HCT116 (cell line): ENCODE data around the gene LARP1. TPM values are rescaled to one million over a fixed set of nuclear protein-coding genes. Genes with fewer than 3 reads are reported as not detected.
"Not testable (repeated sequence)": the region's sequence is repeated elsewhere in the genome, so short reads cannot be mapped to it uniquely, and the experiment has no call there.

Experiments used
- ATAC-seq: fragments of 200-7000 bp; cut with Tn5 transposase; 2 replicates; pipeline ENCODE4 v1.9.1; 2020; ENCODE audit warnings: mild to moderate bottlenecking, moderate library complexity
- BruUV-seq: library from RNA; stranded (reverse); fragments of 400-500 nt; replicated peaks from 2 replicates; lab custom pipeline; 2021; lab: Mats Ljungman, UMichigan
- CTCF ChIA-PET: fragments of 300-600 bp; sonication (Branson Sonifier 250); formaldehyde crosslinking; loops from one replicate; lab custom pipeline; 2021; ENCODE audit warnings: antibody characterized with exemption; lab: Charles Lee
- POLR2A ChIA-PET: fragments of 300-600, 350-600 bp; sonication (Branson Sonifier 250); formaldehyde crosslinking; loops from one replicate; lab custom pipeline; 2021; ENCODE audit warnings: antibody characterized with exemption; lab: Charles Lee
- RAD21 ChIA-PET, 2 experiments: fragments of 300-600 bp; sonication (Branson Sonifier 250); formaldehyde crosslinking; loops; one replicate each; lab custom pipeline; 2023; ENCODE audit warnings: low total read pairs in 2 of 2; ENCODE audit not compliant: uncharacterized antibody in 2 of 2, unreplicated experiment in 2 of 2, low non-redundant PET in 1 of 2; lab: Charles Lee
- DNase-seq: peaks from one replicate; pipeline ENCODE4 v3.0.0-alpha.2; 2010; ENCODE audit warnings: low read depth, low spot score
- H2AFZ ChIP-seq: fragments of 200-600 bp; shearing (Covaris generic), sonication (generic); 2 replicates; pipeline ENCODE4 v1.6.1; 2017; ENCODE audit warnings: low read depth, mixed run types, mixed read lengths, antibody characterized with exemption, low read length; ENCODE audit not compliant: poor library complexity, severe bottlenecking
- H3K27ac ChIP-seq: 2 replicates; pipeline ENCODE4 v1.5.1; 2012; ENCODE audit warnings: low read depth, low read length
- H3K27me3 ChIP-seq: fragments of 200-600 bp; sonication (generic); 2 replicates; pipeline ENCODE4 v1.6.1; 2016; ENCODE audit warnings: mixed run types, low read length, mixed read lengths; ENCODE audit not compliant: insufficient read depth
- H3K36me3 ChIP-seq, 2 experiments: fragments of 200-500 bp in 1 of 2; fragments of 200-600 bp in 1 of 2; sonication (Bioruptor generic) in 1 of 2; sonication (generic) in 1 of 2; 2 replicates each; pipeline versions ENCODE4 v1.5.1 to v1.6.1; 2014 to 2016; ENCODE audit warnings: low read length in 2 of 2, inconsistent platforms in 1 of 2, mixed read lengths in 1 of 2, mixed run types in 1 of 2; ENCODE audit not compliant: insufficient read depth in 2 of 2, control insufficient read depth in 1 of 2
- H3K4me1 ChIP-seq, 2 experiments: fragments of 200-600 bp in 1 of 2; sonication (generic) in 1 of 2; 2 replicates each; pipeline versions ENCODE4 v1.5.1 to v1.6.1; 2012 to 2017; ENCODE audit warnings: low read length in 2 of 2, inconsistent platforms in 1 of 2, mild to moderate bottlenecking in 1 of 2, mixed read lengths in 1 of 2, mixed run types in 1 of 2, moderate library complexity in 1 of 2; ENCODE audit not compliant: insufficient read depth in 2 of 2, control insufficient read depth in 1 of 2
- H3K4me2 ChIP-seq: fragments of 200-600 bp; sonication (generic); 2 replicates; pipeline ENCODE4 v1.6.1; 2017; ENCODE audit warnings: mixed run types, low read length, mixed read lengths
- H3K4me3 ChIP-seq, 2 experiments: fragments of 200-600 bp in 1 of 2; sonication (generic) in 1 of 2; replicated peaks in 1 of 2; 2 replicates each; pipeline ENCODE4 v1.5.1; 2011 to 2016; ENCODE audit warnings: low read length in 2 of 2, control low read depth in 1 of 2, low read depth in 1 of 2, mild to moderate bottlenecking in 1 of 2, mixed read lengths in 1 of 2, mixed run types in 1 of 2
- H3K79me2 ChIP-seq: fragments of 200-600 bp; sonication (generic); 2 replicates; pipeline ENCODE4 v1.6.1; 2017; ENCODE audit warnings: mild to moderate bottlenecking, mixed run types, low read length, moderate library complexity, mixed read lengths; ENCODE audit not compliant: insufficient read depth
- H3K9ac ChIP-seq: fragments of 200-600 bp; sonication (generic); 2 replicates; pipeline ENCODE4 v1.6.1; 2016; ENCODE audit warnings: low read length, mixed read lengths
- H3K9me2 ChIP-seq: fragments of 200-600 bp; sonication (generic), shearing (Covaris generic); 2 replicates; pipeline ENCODE4 v1.6.1; 2017; ENCODE audit warnings: mixed run types, mild to moderate bottlenecking, moderate library complexity; ENCODE audit not compliant: insufficient read depth
- H3K9me3 ChIP-seq, 2 experiments: fragments of 200-500 bp in 1 of 2; fragments of 200-600 bp in 1 of 2; sonication (Bioruptor generic) in 1 of 2; sonication (generic) in 1 of 2; 2 replicates each; pipeline ENCODE4 v1.6.1; 2014 to 2017; ENCODE audit warnings: low read length in 2 of 2, mixed read lengths in 2 of 2, inconsistent platforms in 1 of 2, low read depth in 1 of 2, mild to moderate bottlenecking in 1 of 2, mixed run types in 1 of 2, moderate library complexity in 1 of 2; ENCODE audit not compliant: control insufficient read depth in 1 of 2, insufficient read depth in 1 of 2
- H4K20me1 ChIP-seq: fragments of 200-600 bp; sonication (generic), shearing (Covaris generic); 2 replicates; pipeline ENCODE4 v1.6.1; 2017; ENCODE audit warnings: mixed run types, mild to moderate bottlenecking, moderate library complexity; ENCODE audit not compliant: insufficient read depth
- ATF3 ChIP-seq: IDR thresholded peaks from 2 replicates; pipeline ENCODE4 v1.6.1; 2012
- CEBPB ChIP-seq: IDR thresholded peaks from 2 replicates; pipeline ENCODE4 v1.6.1; 2012; ENCODE audit warnings: low read depth
- SP1 ChIP-seq: IDR thresholded peaks from 2 replicates; pipeline ENCODE4 v1.6.1; 2012; ENCODE audit warnings: low read depth
- TCF7L2 ChIP-seq: IDR thresholded peaks from 2 replicates; pipeline ENCODE4 v1.7.0; 2011; ENCODE audit warnings: borderline replicate concordance, inconsistent platforms; ENCODE audit not compliant: insufficient read depth, insufficient read length; ENCODE audit errors: extremely low read depth
- ZBTB33 ChIP-seq: IDR thresholded peaks from 2 replicates; pipeline ENCODE4 v1.6.1; 2011; ENCODE audit warnings: mild to moderate bottlenecking, low read length, moderate library complexity; ENCODE audit not compliant: insufficient replicate concordance; ENCODE audit errors: extremely low read depth
- ZFX ChIP-seq: fragments of 450-650 bp; IDR thresholded peaks from 2 replicates; pipeline ENCODE4 v1.6.1; 2017
- intact Hi-C: fragments of 100-400 bp; cut with micrococcal nuclease; formaldehyde crosslinking; loops from 2 replicates; pipeline ENCODE4 v1.10.0; 2022
- total RNA-seq: library from RNA; stranded (reverse); gene quantifications from one replicate; pipeline ENCODE4 v1.2.1, GENCODE V29; 2021; ENCODE audit not compliant: unreplicated experiment

Gene LARP1
- total RNA-seq, 1 experiment from 2014 or later = 201 TPM

- TF ChIP-seq SP1 (no peak), TCF7L2 (no peak), ATF3 (no peak), ZFX (no peak)
Measured at GRCh38 chr5:154834053-154834452, 78.9 kb downstream of the LARP1 start (continued).

GRCh38 chr5:154835701-154836052 is 80.5 kb downstream of the LARP1 start:
- DNase-seq, H3K27me3 ChIP-seq, H3K9ac ChIP-seq, H3K9me3 ChIP-seq, H3K9me2 ChIP-seq, intact Hi-C loops, H3K79me2 ChIP-seq, BruUV-seq, POLR2A ChIA-PET, CTCF ChIA-PET, H2AFZ ChIP-seq, H3K4me3 ChIP-seq, H4K20me1 ChIP-seq, H3K36me3 ChIP-seq, RAD21 ChIA-PET, H3K27ac ChIP-seq: not testable (repeated sequence)
- Histone ChIP-seq H3K4me2 (peak overlapping the region; percentile 55), H3K4me1 (peaks cover 19 to 26% of the 10 kb centered on the region in 2 experiments)
- peak; percentile 10 for ATAC-seq

DNA sequence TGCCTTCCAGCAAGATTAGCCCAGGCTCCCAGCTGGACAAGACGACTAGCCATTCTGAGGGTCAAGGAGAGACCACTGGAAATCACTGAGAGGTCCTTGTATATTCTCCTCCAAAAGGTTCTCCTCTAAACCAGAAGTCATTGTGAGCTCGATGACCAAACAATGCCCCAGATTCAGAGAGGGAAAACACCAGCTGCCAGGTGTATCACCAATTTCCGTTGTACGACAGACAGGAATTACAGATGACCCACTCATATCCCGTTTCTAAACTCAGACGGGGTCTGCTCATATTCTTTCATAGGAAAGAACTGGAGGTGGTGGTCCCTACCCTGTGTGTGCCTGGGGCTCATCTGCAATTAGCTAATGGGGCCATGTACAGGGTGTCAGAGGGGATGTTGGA is 81.0 kb downstream of the LARP1 start:
- DNase-seq (no peak), ATAC-seq (no peak)
- H3K36me3 ChIP-seq = no peaks in the 10 kb centered on the region
- H3K4me1 ChIP-seq = peaks cover 18 to 21% of the 10 kb centered on the region in 2 experiments
- H3K4me3 ChIP-seq = no peak overlapping the region
- POLR2A ChIA-PET = no interaction called here
- H3K9me2 ChIP-seq = no peaks in the 10 kb centered on the region
- H3K9ac ChIP-seq = 0 out of 2 replicates have a peak overlapping the region, but pooled peaks have one; percentile 8
- no peak overlapping the region for H2AFZ ChIP-seq
- no TSS peak for BruUV-seq
- no peak overlapping the region for H3K27ac ChIP-seq
- no peaks in the 10 kb centered on the region for H3K79me2 ChIP-seq
- RAD21 ChIA-PET = no interaction called here
- peak overlapping the region; percentile 55; the same call in 1 of the 2 replicates for H3K4me2 ChIP-seq
- no peaks in the 10 kb centered on the region for H3K27me3 ChIP-seq
- intact Hi-C loops = no loop called here
- TF ChIP-seq ZBTB33 (no peak), ZFX (no peak), CEBPB (no peak)
- TF ChIP-seq, all 23 proteins: peak for 0
- no peaks in the 10 kb centered on the region for H3K9me3 ChIP-seq
- CTCF ChIA-PET = no interaction called here
- no peaks in the 10 kb centered on the region for H4K20me1 ChIP-seq
